Brain pericyte (primary cell): ENCODE data around the gene CARMIL1.
"Not testable (repeated sequence)": the region's sequence is repeated elsewhere in the genome, so short reads cannot be mapped to it uniquely, and the experiment has no call there.

Experiments
- DNase-seq: peaks from one replicate; pipeline ENCODE4 v3.0.0-alpha.2; 2012; ENCODE audit warnings: low read depth, low spot score

CARMIL1 gene

DNA sequence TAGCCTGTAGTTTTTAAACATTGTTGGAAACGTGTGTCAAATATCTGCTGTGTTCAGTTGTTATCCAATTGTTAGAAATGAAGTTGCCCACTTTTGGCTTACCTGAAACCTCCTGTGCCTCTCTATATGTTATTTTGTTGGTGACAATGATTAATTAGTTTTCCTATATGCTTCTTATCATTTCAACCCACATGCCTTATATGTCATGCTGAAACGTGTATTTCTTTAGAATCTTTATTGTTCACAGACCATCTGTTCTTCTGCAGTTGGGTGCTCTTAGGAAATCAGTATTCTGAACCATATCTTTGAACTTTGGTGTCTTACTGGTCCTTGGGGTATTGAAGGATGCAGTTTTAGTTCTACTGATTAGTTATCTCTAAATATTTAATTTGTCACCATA is 281.7 kb downstream of the CARMIL1 start:
- no peak for DNase-seq

- no peak for DNase-seq
Observed at GRCh38 chr6:25564943-25565342, 285.8 kb downstream of the CARMIL1 start.

GRCh38 chr6:25570578-25570977 is 291.4 kb downstream of the CARMIL1 start:
- DNase-seq: no peak

- no peak for DNase-seq
Observed at GRCh38 chr6:25576919-25577318, 297.7 kb downstream of the CARMIL1 start.

GRCh38 chr6:25578538-25578937 is 299.4 kb downstream of the CARMIL1 start:
- no peak for DNase-seq

DNA sequence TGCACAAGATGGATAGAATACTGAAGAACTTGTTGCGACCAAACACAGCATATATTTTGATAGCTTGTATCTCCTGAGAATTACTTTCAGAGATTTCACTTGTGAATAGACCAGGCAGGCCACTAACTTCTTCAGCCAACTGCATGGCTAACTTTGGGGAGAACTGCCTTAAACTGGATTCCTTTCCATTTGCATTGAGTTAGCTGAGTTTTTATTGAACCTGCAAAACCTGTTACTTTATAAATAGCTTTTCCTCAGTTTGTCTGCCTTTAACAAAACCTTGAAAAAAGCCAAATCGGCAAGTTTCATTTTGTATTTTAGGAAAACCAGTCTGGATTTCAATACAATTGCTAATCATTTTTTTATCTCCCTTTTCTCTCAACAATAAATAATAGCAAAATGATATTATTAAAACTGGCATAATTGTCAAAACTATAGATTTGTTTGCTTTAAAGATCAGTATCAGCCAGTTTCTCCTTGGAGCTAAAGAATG is 300.3 kb downstream of the CARMIL1 start:
- no peak for DNase-seq

DNA sequence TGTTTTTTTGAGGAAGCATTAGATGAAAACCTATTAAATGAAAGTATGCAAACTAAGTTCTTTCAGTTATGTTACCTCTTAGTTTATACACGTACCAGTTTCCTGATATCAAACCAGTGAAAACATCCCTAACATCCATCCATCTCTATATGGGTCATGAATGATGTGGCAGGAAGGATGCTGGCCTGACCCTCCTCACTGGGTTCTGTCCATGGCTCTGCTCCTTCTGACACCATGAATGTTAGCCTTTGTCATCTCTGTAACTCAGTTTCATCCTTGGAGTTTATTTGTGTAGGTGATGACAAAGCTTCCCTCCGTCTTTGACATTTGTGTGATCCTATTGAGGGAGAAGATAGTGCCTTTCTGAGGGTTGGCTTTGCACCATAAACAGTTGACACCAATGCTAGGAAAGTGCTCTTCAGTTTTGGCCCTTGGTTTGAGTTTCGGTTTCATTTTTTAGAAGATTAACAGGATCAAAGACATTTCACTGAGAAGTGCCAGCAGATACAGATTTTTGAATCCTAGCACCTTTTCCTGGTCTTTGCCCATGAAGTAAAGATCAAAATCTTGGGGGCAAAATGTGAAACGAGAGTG is 300.8 kb downstream of the CARMIL1 start:
- no peak for DNase-seq

DNA sequence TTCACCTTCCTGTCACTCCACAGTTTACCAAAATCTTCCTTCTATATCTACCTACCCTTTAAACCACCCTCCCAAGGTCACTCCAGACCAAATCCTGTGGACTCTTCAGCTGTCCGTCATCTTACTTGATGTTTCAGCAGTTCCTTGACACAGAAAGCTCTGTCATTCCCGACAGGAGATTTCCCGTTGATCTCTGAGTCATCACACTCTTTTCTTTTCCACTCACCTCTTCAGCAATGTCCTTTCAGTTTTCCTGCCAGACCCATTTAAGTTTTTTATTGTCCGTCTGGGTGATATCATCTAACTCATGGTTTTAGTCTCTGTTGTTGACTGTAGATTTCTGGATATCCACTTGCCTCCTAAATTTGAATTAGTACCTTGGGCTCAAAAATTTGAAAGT is 302.9 kb downstream of the CARMIL1 start:
- DNase-seq: no peak

DNA sequence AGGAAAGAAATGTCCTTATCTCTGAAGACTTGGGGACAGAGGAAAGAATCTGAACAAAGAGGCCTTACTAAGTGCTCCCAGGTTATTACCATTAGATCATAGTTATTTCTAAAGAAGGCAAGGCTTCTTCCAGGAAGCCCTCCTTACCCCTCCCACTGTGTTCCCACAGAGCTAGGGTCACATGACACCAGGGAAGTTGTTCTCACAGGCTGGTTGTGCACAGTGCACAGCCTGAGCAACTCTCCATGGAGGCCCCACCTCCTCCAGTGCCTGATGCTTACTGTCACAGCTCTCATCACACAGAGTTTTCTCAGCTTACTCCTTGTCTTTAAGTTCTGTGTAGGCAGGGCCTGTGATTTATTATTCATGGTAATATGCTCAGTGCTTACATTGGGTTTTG is 303.9 kb downstream of the CARMIL1 start:
- DNase-seq: no peak

DNA sequence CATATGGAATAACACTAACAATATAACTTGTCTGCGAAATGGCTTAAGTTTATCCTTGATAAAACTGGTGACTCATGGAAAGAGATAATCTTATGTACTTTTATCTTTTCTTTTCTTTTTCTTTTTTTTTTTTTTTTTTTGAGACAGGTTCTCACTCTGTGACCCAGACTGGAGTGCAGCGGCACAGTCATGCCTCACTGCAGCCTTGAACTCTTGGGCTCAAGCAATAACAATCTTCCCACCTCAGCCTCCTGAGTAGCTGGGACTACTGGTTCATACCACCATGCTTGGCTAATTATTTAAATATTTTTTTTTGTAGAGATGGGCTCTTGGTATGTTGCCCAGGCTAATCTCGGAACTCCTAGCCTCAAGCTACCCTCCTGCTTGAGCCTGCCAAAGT is 304.7 kb downstream of the CARMIL1 start:
- no peak for DNase-seq

DNA sequence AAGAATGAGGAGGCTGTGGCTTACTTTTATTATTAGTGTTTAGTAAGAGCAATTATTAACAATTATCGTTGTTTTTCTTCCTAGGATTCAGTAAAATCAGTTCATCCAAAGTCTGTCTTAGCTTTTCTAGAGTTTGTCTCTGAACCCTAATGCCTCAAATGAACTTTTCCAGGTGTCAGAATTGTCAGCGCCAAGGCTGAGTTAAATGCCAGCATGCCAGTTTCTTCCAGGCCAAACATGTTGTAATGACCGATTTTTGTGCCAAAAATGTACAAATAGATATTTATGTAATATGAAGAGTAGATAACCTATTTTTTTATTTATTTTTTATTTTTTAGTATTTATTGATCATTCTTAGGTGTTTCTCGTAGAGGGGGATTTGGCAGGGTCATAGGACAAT is 306.1 kb downstream of the CARMIL1 start:
- no peak for DNase-seq

DNA sequence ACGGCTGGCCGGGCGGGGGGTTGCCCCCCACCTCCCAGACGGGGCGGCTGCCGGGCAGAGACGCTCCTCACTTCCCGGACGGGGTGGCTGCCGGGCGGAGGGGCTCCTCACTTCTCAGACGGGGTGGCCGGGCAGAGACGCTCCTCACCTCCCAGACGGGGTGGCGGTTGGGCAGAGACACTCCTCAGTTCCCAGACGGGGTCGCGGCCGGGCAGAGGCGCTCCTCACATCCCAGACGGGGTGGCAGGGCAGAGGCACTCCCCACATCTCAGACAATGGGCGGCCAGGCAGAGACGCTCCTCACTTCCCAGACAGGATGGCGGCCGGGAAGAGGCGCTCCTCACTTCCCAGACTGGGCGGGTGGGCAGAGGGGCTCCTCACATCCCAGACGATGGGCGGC is 306.9 kb downstream of the CARMIL1 start:
- not testable (repeated sequence) for DNase-seq

GRCh38 chr6:25586927-25587326 is 307.8 kb downstream of the CARMIL1 start:
- DNase-seq: no peak

DNA sequence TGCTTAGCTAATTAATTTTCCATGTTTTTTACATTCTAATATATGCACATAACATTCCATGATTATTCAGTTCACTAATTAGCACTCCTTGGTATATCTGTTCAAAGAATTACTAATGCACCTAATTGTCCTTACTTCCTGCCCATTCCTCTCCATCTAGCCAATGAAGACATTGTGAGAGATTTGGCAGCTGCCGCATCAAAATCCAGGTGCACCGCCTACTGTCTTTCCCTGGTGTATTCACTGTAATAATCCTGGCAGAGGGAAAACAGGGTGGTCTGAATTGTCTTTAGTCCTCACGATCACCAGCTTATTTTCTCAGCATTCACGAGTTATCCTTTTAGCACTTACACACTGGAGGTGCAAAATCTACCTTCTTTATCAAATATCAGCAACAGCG is 311.8 kb downstream of the CARMIL1 start:
- DNase-seq: no peak

DNA sequence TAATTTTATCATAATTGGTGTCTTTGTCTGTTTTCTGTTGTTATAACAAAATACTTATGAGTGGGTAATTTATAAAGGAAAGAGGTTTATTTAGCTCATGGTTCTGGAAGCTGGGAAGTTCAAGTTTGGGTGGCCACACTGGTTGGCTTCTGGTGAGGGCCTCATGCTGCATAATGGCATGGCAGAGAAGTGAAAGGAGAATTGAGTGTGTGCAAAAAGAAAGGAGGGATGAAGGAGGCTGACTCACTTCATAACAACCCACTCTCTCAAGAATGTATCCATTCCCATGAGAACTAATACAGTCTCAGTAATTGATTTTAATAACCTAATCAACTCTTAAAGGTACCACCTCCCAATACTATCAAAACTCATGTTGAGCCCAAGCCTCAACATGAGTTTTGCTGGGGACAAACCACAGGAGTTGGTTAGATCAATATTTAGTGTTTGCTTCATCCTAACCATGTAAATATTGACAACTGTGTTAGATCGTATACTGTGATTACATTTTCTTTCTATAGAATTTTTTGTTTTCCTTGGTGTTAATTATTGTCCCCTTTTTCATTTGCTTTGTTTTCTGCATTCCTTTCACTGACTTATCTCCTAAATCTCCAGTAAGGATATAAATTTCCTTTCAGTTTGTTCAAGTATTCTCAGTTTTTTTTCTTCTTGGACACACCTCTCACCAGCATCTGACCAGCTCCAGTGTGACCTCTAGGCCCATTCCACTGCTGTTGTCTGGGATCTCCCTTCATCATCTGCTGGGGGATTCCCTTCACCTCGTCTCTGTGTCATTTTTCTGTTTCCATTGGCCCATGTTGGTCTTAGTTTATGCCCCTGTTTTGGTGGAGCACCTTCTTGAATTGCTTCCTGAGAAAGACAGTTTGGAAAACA is 318.0 kb downstream of the CARMIL1 start:
- no peak for DNase-seq

DNA sequence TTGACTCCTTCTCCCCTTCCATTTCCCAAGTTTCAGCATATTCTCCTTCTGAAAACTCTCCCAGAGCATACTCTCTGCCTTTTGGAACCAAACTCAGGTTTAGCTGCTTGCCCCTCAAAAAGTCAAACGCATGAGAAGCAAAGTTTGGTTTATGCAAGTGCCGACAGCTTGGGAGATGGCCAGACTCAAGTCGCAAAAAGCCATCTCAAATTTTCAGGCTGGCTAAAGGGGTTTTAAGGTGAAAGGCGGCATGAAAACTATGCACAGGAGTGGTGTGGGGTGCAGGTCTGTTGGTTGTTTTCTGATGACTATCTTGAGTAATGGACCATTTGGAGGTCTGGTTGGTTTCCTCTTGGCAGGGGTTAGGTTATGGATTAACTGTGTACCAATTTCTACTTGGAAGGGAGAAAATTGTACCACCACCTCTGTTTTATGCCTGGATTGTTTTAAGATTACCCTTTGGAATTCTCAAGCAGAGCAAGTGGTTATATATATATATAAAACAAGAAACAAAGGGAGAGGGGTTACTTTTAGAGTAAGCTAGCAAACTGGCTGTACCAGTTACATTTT is 320.4 kb downstream of the CARMIL1 start:
- no peak for DNase-seq

DNA sequence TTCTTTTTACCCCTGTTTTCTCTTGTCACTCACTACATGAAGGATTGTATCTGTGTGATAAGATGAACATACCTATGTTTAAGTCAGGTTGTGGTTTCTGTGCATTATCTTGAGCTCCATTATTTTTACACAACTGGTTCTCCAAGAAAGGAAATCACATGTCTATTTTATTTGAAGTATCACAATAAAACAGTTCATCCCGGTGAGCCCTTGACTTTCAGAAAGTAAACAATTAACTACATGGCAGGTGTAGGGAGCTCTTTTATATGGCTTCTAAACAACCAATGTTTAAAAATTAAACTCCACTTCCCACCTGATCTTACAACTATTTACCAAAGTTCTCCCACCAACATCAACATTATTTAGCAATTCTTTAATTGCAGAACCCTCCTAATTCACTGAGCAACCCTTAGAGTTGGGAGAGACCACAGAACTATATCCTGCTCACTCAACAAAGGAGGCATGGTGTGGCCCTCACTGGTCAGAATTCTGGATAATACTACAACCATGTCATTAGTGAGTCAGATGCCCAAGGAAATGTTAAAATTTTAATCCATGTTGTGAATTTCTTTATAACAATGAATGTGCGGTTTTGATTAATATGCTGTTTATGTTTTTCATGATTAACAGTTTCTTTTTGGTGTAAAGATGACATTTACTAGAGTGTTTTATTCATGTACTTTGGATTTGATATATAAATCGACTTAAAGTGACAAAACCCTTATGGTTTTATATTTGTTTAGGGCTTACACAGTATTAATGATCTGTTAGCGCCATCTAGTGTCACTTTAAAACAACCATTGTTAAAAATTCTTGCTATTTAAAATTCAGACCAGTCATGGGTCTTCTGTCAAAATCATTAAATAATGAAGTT is 322.9 kb downstream of the CARMIL1 start:
- DNase-seq: no peak

- no peak for DNase-seq
Observed at GRCh38 chr6:25602674-25602982, 323.5 kb downstream of the CARMIL1 start.

DNA sequence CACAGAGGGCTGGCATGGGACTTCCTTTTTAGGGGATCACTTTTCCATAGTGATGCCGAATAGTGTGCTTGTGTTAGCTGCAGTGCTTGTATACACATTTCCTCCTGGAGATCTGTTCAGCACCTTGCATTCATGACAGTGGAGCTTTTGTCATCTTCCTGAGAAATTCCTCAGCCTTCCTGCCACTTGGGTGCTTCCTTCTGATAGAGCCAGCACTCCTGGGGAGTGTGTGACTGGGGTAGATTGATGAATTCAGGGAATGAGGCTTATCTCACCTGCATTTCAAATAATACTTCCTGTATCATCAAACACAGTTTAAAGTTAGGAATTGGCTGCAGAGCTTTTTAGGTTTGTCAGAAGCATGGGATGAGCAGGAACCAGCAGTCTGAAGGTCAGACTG is 324.1 kb downstream of the CARMIL1 start:
- no peak for DNase-seq

DNA sequence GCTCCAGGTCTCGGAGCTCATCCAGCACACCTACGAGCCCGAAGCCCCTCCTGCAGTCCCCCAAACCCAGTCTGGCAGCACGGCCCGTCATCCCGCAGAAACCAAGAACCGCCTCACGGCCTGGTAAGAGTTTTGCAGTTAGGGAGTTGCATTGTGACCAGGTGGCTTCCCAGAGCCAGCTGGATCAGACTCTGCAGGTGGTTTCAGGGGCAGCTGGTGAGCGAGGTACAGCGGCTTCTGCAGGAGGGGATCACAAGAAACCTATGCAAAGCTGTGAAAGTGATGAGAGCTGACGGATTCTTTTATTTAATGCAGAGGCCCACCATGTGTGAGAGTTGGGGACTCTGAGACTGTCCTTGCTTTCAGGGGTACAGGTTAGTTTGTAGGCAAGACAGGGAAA is 327.0 kb downstream of the CARMIL1 start:
- DNase-seq: no peak

DNA sequence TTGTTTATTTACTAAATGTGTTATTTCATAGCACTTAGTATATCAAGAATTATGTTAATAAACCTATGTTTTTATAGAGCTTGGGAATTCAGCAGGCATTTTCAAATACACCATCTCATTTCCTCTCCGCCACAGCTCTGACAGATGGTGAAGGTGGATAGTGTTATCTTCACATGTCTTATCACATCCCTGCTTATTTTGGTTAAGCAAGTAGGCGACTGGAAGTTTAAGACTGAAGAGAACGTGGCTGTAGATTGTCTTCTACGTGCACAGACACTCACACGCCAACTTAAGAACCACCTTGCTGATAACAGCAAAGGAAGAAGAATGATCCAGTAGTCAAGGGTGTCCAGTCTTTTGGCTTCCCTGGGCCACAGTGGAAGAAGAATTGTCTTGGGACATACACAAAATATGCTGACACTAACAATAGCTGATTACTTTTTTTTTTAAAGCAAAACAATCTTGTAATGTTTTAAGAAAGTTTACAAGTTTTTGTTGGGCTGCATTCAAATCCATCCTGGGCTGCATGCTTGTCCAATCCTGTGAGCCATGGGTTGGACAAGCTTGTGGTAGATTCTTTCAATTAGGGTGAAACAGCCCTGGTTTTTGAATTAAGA is 329.5 kb downstream of the CARMIL1 start:
- no peak for DNase-seq

GRCh38 chr6:25612666-25613065 is 333.5 kb downstream of the CARMIL1 start:
- no peak for DNase-seq
